Glutamatergic neuron (in vitro differentiated cells): ENCODE results near the gene SPATS2L. TPM values are rescaled to one million over a fixed set of nuclear protein-coding genes. Genes with fewer than 3 reads are reported as not detected.

ENCODE experiments used
- DNase-seq: peaks from one replicate; pipeline ENCODE4 v3.0.0; 2022
- H3K27ac Mint-ChIP-seq: one replicate; pipeline ENCODE4 v1.8.0; 2020; ENCODE audit warnings: mild to moderate bottlenecking, mixed read lengths, inconsistent platforms; ENCODE audit not compliant: unreplicated experiment
- H3K27me3 Mint-ChIP-seq: one replicate; pipeline ENCODE4 v1.8.0; 2020; ENCODE audit warnings: mild to moderate bottlenecking, moderate library complexity, mixed read lengths, inconsistent platforms; ENCODE audit not compliant: unreplicated experiment
- H3K36me3 Mint-ChIP-seq: one replicate; pipeline ENCODE4 v1.8.0; 2020; ENCODE audit warnings: mild to moderate bottlenecking, mixed read lengths, inconsistent platforms; ENCODE audit not compliant: unreplicated experiment
- H3K4me1 Mint-ChIP-seq: one replicate; pipeline ENCODE4 v1.8.0; 2020; ENCODE audit warnings: mild to moderate bottlenecking, low read depth, mixed read lengths, inconsistent platforms; ENCODE audit not compliant: unreplicated experiment
- H3K4me3 Mint-ChIP-seq: one replicate; pipeline ENCODE4 v1.8.0; 2020; ENCODE audit warnings: mild to moderate bottlenecking, mixed read lengths, inconsistent platforms; ENCODE audit not compliant: unreplicated experiment
- H3K9me3 Mint-ChIP-seq: one replicate; pipeline ENCODE4 v1.8.0; 2020; ENCODE audit warnings: mild to moderate bottlenecking, moderate library complexity, mixed read lengths, inconsistent platforms; ENCODE audit not compliant: unreplicated experiment
- total RNA-seq: library from RNA; stranded (reverse); fragmentation: NEBNext Ultra II Directional; extraction: Animal tissue kit (Norgen Biotek cat#: 25700); gene quantifications from one replicate; pipeline ENCODE4 v1.2.1, GENCODE V29; 2021; ENCODE audit not compliant: unreplicated experiment
- TF ChIP-seq, protein P1 (sequence below): fragments of 200-600 bp; sonication (generic); IDR thresholded peaks from one replicate; pipeline ENCODE4 v1.5.0; 2021; ENCODE audit not compliant: partially characterized antibody, unreplicated experiment

The SPATS2L gene
- total RNA-seq, 1 donor from 2014 or later = 45.5 TPM

DNA sequence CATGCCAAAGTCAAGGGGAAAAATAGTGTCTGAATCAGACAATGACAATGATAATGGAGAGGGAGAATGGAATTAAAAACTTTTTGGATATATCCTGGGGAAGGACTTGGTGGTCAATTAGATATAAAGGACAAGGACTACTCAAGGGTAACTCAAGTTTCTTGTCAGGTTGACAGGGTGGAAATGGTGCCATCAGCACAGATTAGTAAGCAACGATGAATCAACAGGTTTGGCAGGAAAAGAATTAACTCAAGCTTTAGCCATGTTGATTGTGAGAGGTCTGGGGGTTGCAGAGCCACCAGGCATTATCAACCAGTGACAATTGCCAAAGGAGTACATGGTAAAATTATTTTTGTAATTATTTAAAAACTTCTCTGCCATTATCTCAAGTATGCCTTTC lies 35.8 kb upstream of the SPATS2L start:
- peaks cover 5% of the 10 kb centered on the region for H3K4me1 Mint-ChIP-seq
- TF ChIP-seq, protein P1, sequence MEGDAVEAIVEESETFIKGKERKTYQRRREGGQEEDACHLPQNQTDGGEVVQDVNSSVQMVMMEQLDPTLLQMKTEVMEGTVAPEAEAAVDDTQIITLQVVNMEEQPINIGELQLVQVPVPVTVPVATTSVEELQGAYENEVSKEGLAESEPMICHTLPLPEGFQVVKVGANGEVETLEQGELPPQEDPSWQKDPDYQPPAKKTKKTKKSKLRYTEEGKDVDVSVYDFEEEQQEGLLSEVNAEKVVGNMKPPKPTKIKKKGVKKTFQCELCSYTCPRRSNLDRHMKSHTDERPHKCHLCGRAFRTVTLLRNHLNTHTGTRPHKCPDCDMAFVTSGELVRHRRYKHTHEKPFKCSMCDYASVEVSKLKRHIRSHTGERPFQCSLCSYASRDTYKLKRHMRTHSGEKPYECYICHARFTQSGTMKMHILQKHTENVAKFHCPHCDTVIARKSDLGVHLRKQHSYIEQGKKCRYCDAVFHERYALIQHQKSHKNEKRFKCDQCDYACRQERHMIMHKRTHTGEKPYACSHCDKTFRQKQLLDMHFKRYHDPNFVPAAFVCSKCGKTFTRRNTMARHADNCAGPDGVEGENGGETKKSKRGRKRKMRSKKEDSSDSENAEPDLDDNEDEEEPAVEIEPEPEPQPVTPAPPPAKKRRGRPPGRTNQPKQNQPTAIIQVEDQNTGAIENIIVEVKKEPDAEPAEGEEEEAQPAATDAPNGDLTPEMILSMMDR = no peak
- no peak overlapping the region for H3K27ac Mint-ChIP-seq
- H3K36me3 Mint-ChIP-seq = no peaks in the 10 kb centered on the region
- H3K27me3 Mint-ChIP-seq = no peaks in the 10 kb centered on the region
- no peak overlapping the region for H3K4me3 Mint-ChIP-seq
- no peak for DNase-seq
- no peaks in the 10 kb centered on the region for H3K9me3 Mint-ChIP-seq

DNA sequence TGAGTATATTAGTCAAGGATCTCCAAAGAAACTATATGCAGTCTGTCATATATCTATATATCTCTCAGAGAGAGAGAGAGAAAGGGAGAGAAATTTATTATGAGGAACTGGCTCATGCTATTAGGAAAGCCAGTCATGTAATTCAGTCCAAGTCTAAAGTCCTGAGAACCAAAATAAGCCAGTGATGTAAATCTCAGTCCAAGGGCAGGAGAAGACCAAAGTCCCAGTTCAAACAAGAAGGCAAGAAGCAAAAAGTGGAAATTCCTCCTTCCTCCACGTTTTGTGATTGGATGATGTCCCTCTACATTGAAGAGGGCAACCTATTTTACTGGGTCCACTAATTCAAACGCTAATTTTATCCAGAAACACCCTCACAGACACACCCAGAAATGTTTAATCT lies 34.2 kb upstream of the SPATS2L start:
- Mint-ChIP-seq H3K27ac (no peak overlapping the region), H3K4me1 (peaks cover 5% of the 10 kb centered on the region), H3K36me3 (no peaks in the 10 kb centered on the region), H3K27me3 (no peaks in the 10 kb centered on the region), H3K9me3 (peaks cover under 1% of the 10 kb centered on the region), H3K4me3 (no peak overlapping the region)
- TF ChIP-seq, protein P1 = no peak
- DNase-seq = no peak

DNA sequence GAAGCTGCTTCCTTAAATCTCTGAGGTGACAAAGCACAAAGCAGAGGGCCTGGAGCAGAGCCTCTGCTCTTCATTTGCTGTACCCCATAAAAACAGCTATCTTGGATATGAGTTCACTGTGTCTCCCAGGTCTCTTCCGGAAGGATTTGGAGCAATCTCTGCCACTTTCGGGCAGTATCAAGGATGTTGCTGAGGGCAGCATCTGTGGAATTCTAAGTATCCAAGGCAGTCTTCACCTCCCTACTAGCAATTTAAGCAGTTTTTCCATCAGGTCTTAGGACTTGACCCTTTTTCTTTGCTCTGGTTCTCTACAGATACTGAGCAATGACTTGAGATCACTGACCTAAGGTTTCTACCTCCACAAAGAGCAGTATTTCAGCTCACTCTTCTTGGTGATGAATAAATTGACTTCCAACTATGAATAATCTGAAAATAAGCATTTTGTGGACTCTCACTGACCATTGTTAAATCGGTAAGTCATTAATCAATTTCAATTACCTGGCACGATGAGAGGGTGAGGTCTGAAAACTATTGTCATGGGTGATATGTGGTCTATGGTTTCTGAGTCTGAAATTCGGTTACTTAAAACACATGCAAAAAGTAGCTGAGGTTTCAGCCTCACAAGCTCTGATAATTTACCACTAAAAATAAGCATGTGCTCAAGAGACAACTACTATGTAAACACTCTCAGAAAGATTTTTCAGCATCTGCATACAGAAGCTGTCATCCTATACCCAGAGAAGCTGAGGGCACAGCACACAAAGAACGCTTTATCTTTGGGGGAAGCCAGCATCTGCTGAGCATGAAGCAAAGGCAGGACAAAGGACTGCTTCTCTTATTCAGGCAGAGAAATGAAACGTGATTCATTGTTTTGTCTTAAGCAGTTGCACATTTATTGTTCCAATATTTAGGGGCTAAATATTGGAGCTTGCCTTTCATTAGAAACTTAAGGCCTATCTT lies 32.1 kb upstream of the SPATS2L start:
- H3K27me3 Mint-ChIP-seq = no peaks in the 10 kb centered on the region
- no peak for DNase-seq
- TF ChIP-seq, protein P1 = no peak
- peaks cover 5% of the 10 kb centered on the region for H3K4me1 Mint-ChIP-seq
- no peak overlapping the region for H3K27ac Mint-ChIP-seq
- no peak overlapping the region for H3K4me3 Mint-ChIP-seq
- peaks cover 4% of the 10 kb centered on the region for H3K9me3 Mint-ChIP-seq
- H3K36me3 Mint-ChIP-seq = no peaks in the 10 kb centered on the region

DNA sequence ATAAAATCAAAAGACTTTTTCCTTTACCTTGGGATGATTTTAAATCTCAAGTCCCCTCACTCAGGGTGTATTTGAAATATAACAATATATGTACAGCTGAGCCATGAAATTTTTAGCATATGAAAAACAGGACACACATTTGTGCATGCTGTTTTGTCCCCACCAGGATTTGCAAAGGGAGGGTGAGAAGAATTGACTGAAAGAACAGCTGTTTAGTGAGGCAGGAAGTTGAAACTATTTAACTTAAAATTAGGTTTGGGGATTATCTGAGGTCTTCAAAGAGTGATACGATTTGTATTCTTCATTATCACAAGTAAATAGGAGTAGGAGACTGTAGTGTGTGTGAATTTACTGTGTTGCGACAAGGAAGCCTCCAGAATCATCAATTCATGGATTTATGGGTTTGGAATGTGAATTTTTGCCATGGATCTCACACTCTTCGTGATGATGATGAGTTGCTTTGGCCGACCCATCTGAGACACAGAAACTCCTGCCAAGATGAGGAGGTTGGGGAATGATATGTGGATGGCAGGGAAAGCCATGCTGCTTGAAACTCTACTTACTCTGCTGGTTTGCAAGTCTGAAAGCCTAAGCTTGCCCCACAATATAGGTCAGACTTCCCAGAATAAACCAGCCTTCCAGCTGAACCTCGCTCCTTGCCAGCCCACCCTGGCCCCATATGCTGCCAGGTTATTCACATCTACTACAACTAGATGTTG lies 31.0 kb upstream of the SPATS2L start:
- Mint-ChIP-seq H3K27ac (no peak overlapping the region), H3K9me3 (peaks cover 4% of the 10 kb centered on the region), H3K36me3 (no peaks in the 10 kb centered on the region), H3K4me3 (no peak overlapping the region), H3K4me1 (peaks cover 5% of the 10 kb centered on the region), H3K27me3 (no peaks in the 10 kb centered on the region)
- TF ChIP-seq, protein P1 = no peak
- no peak for DNase-seq
